ENCODE measurements around the gene PPA1.

The PPA1 gene

DNA sequence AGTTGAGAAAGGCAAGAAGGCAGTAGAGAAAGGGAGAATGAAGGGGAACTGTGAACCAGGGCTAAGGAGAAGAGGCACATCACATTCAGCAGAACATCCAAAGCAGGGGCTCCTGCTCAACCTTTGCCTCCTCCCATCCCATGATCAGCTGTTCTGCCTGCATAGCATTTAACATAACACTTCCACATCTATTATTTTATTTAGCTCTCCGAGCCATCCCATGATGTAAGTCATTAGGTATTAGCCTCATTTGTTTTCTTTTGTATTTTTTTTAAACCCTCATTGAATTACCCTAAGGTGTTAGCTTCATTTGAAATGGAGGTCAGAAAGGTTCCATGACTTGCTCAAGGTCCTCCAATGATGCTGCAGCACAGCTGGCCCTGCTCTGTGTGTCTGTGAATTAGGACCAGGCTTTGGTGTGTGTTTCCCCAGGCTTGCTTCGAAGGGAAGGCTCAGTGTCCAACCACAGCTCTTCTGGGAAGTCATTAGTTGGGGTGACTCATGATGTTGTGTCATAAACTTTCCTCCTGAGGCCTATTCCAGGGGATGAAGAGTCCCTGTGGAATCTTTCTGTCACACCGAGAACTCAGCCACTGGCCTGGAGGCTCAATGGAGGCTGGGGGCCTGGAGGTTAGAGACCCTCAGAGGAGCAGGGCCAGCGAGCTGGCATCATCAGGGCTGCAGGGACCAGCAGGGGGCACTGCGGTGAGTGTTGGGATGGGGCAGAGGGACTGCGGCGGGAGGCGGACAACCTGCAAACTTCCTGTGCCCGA, 34.1 kb upstream of the PPA1 start:
- Histone ChIP-seq H3K4me1 (ENCODE audit: insufficient read depth, low read length) (no peaks in the 10 kb centered on the region), H3K27ac (ENCODE audit: low read length) (no peak overlapping the region), H3K4me2 (ENCODE audit: insufficient read depth, low read length) (no peak overlapping the region), H4K20me1 (ENCODE audit: insufficient read depth, low read length) (no peaks in the 10 kb centered on the region), H3K4me3 (ENCODE audit: low read depth in 1 of 2, low read length in 2 of 2) (no peak overlapping the region), H3K36me3 (ENCODE audit: insufficient read depth, low read length) (no peaks in the 10 kb centered on the region), H3K79me2 (ENCODE audit: insufficient read depth, low read length) (no peaks in the 10 kb centered on the region), H3K9me3 (ENCODE audit: insufficient read depth, low read length, severe bottlenecking) (no peaks in the 10 kb centered on the region), H2AFZ (ENCODE audit: low read depth, low read length) (no peak overlapping the region), H3K9ac (ENCODE audit: low read depth, low read length) (no peak overlapping the region), H3K27me3 (ENCODE audit: insufficient read depth, low read length, poor library complexity) (peaks cover 6% of the 10 kb centered on the region)
- DNase-seq (no peak), ATAC-seq (ENCODE audit: insufficient read depth, low read depth) (no peak)
- TF ChIP-seq CTCF (IDR thresholded peaks at IDR 0.05; ENCODE audit: borderline replicate concordance, extremely low read depth, low read length, poor library complexity, severe bottlenecking) (peak; percentile 46), EZH2 (IDR thresholded peaks at IDR 0.05; ENCODE audit: borderline replicate concordance, low read depth, low read length, severe bottlenecking) (no peak)

- no peak overlapping the region for H2AFZ ChIP-seq (ENCODE audit: low read depth, low read length)
- H3K79me2 ChIP-seq (ENCODE audit: insufficient read depth, low read length), result no peaks in the 10 kb centered on the region
- no peaks in the 10 kb centered on the region for H3K36me3 ChIP-seq (ENCODE audit: insufficient read depth, low read length)
- H3K4me3 ChIP-seq (ENCODE audit: low read depth in 1 of 2, low read length in 2 of 2), result no peak overlapping the region
- ATAC-seq (ENCODE audit: insufficient read depth, low read depth) (no peak), DNase-seq (no peak)
- H3K27me3 ChIP-seq (ENCODE audit: insufficient read depth, low read length, poor library complexity), result peaks cover 6% of the 10 kb centered on the region
- no peak for TF ChIP-seq CTCF (IDR thresholded peaks at IDR 0.05; ENCODE audit: borderline replicate concordance, extremely low read depth, low read length, poor library complexity, severe bottlenecking)
- no peak for TF ChIP-seq EZH2 (IDR thresholded peaks at IDR 0.05; ENCODE audit: borderline replicate concordance, low read depth, low read length, severe bottlenecking)
- no peaks in the 10 kb centered on the region for H4K20me1 ChIP-seq (ENCODE audit: insufficient read depth, low read length)
- H3K4me2 ChIP-seq (ENCODE audit: insufficient read depth, low read length), result no peak overlapping the region
- no peaks in the 10 kb centered on the region for H3K9me3 ChIP-seq (ENCODE audit: insufficient read depth, low read length, severe bottlenecking)
- no peaks in the 10 kb centered on the region for H3K4me1 ChIP-seq (ENCODE audit: insufficient read depth, low read length)
- no peak overlapping the region for H3K9ac ChIP-seq (ENCODE audit: low read depth, low read length)
- H3K27ac ChIP-seq (ENCODE audit: low read length), result no peak overlapping the region
Observed at GRCh38 chr10:70266701-70267100, 33.5 kb upstream of the PPA1 start.

GRCh38 chr10:70266056-70266455, 32.8 kb upstream of the PPA1 start:
- ATAC-seq (ENCODE audit: insufficient read depth, low read depth), result no peak
- Histone ChIP-seq H3K27me3 (ENCODE audit: insufficient read depth, low read length, poor library complexity) (peaks cover 6% of the 10 kb centered on the region), H3K9ac (ENCODE audit: low read depth, low read length) (no peak overlapping the region), H3K4me2 (ENCODE audit: insufficient read depth, low read length) (no peak overlapping the region), H3K27ac (ENCODE audit: low read length) (no peak overlapping the region), H3K4me3 (ENCODE audit: low read depth in 1 of 2, low read length in 2 of 2) (no peak overlapping the region), H3K4me1 (ENCODE audit: insufficient read depth, low read length) (no peaks in the 10 kb centered on the region), H3K9me3 (ENCODE audit: insufficient read depth, low read length, severe bottlenecking) (no peaks in the 10 kb centered on the region), H4K20me1 (ENCODE audit: insufficient read depth, low read length) (no peaks in the 10 kb centered on the region), H3K36me3 (ENCODE audit: insufficient read depth, low read length) (no peaks in the 10 kb centered on the region), H3K79me2 (ENCODE audit: insufficient read depth, low read length) (no peaks in the 10 kb centered on the region), H2AFZ (ENCODE audit: low read depth, low read length) (no peak overlapping the region)
- no peak for DNase-seq
- TF ChIP-seq EZH2 (IDR thresholded peaks at IDR 0.05; ENCODE audit: borderline replicate concordance, low read depth, low read length, severe bottlenecking), result no peak
- no peak for TF ChIP-seq CTCF (IDR thresholded peaks at IDR 0.05; ENCODE audit: borderline replicate concordance, extremely low read depth, low read length, poor library complexity, severe bottlenecking)
